Measurements from ENCODE around the gene DLK2. TPM values are rescaled to one million over a fixed set of nuclear protein-coding genes. Genes with fewer than 3 reads are reported as not detected.

The DLK2 gene
- total RNA-seq, 1 donor from 2014 or later: not detected

DNA sequence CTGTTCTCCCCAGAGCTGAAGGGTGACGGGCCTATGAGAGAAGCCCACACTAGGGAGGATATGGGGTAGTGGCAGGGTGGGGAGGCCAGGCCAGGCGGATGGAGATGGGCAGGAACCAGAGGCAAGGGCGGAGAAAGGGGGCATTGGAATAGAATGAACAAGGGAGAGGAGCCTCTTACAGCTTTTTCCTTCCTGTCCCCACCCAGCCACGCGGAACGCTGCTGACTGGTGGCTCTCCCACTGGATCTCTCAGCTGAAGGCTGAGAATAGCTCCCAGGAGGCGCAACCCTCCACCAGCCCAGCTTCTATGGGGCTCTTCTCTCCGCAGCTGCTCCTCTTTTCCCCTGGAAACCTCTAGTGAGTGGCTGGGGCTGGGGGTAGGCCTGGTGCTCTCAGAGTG, 10.8 kb downstream of the DLK2 start:
- TF ChIP-seq, protein P1, sequence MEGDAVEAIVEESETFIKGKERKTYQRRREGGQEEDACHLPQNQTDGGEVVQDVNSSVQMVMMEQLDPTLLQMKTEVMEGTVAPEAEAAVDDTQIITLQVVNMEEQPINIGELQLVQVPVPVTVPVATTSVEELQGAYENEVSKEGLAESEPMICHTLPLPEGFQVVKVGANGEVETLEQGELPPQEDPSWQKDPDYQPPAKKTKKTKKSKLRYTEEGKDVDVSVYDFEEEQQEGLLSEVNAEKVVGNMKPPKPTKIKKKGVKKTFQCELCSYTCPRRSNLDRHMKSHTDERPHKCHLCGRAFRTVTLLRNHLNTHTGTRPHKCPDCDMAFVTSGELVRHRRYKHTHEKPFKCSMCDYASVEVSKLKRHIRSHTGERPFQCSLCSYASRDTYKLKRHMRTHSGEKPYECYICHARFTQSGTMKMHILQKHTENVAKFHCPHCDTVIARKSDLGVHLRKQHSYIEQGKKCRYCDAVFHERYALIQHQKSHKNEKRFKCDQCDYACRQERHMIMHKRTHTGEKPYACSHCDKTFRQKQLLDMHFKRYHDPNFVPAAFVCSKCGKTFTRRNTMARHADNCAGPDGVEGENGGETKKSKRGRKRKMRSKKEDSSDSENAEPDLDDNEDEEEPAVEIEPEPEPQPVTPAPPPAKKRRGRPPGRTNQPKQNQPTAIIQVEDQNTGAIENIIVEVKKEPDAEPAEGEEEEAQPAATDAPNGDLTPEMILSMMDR (IDR thresholded peaks at IDR 0.05): no peak
- intact Hi-C loops (cut with DNase I): no loop called here
- no peaks in the 10 kb centered on the region for H3K9me3 ChIP-seq
- H3K4me1 ChIP-seq: no peaks in the 10 kb centered on the region
- H3K27ac ChIP-seq: no peak overlapping the region
- no peaks in the 10 kb centered on the region for H3K27me3 ChIP-seq
- peaks cover 87 to 96% of the 10 kb centered on the region in 2 donors for H3K36me3 ChIP-seq
- H3K4me3 ChIP-seq: no peak overlapping the region
- DNase-seq (ENCODE audit: low spot score in 2 of 2): no peak

DNA sequence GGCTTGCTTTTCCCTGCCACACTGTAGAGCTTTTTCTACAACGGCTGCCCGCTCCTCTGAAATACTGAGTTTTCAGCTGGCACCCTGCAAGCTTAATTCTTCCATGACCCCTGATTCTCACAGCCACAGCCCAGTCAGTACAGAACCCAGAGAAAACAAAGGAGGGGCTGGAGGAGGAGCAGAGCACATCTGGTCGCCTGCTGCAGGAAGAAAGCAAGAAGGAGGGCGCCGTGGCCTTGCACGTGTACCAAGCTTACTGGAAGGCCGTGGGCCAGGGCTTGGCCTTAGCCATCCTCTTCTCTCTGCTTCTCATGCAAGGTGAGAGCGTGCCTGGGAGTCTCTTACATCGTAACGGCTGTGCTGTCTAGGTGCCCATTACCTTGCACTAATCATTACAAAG, 11.3 kb downstream of the DLK2 start:
- H3K4me1 ChIP-seq: no peaks in the 10 kb centered on the region
- peaks cover 87 to 96% of the 10 kb centered on the region in 2 donors for H3K36me3 ChIP-seq
- TF ChIP-seq, protein P1 (IDR thresholded peaks at IDR 0.05): no peak
- no peaks in the 10 kb centered on the region for H3K27me3 ChIP-seq
- H3K9me3 ChIP-seq: no peaks in the 10 kb centered on the region
- no peak overlapping the region for H3K27ac ChIP-seq
- no peak for DNase-seq (ENCODE audit: low spot score in 2 of 2)
- no peak overlapping the region for H3K4me3 ChIP-seq
- intact Hi-C loops (cut with DNase I): no loop called here

DNA sequence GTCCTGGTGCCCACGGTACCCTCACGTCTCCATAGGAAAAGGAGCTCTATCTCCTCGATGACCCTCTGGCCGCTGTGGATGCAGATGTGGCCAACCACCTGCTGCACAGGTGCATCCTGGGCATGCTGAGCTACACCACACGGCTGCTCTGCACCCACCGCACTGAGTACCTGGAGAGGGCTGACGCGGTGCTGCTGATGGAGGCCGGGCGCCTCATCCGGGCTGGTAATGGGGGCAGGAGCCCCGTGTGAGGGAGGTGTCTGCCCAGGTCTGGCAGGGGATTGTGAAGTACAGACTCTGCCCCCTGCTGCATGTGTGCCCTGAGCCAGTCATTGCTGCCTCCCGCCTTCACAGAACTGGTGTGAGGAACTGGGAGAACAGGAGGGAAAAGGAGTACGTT, 12.4 kb downstream of the DLK2 start:
- TF ChIP-seq, protein P1 (IDR thresholded peaks at IDR 0.05): no peak
- no peaks in the 10 kb centered on the region for H3K9me3 ChIP-seq
- no peak overlapping the region for H3K4me3 ChIP-seq
- intact Hi-C loops (cut with DNase I): no loop called here
- H3K27me3 ChIP-seq: no peaks in the 10 kb centered on the region
- no peak overlapping the region for H3K27ac ChIP-seq
- H3K36me3 ChIP-seq: peaks cover 81 to 91% of the 10 kb centered on the region in 2 donors
- DNase-seq (ENCODE audit: low spot score in 2 of 2): no peak
- no peaks in the 10 kb centered on the region for H3K4me1 ChIP-seq

DNA sequence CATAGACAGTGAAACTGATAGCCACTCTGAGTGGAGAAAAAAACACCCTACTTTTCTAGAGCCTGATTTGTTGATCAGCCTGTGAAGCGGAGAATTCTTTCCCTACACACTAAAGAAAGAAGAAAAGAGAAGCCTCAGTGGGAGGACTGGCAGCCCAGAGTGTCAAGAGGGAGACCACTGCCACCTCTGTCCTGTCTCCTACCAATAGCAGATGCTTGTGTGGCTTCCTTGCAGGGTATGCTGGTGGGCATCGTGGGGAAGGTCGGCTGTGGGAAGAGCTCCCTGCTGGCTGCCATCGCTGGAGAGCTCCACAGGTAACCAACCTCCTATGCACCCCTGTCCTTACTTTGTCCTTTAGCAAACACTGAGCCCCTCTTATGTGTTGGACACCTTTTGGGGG, 17.6 kb downstream of the DLK2 start:
- H3K4me3 ChIP-seq: no peak overlapping the region
- H3K4me1 ChIP-seq: peaks cover 0 to 11% of the 10 kb centered on the region in 2 donors
- peak overlapping the region; percentile 35 to 43 for H3K27ac ChIP-seq
- peaks cover 38 to 45% of the 10 kb centered on the region in 2 donors for H3K36me3 ChIP-seq
- no peaks in the 10 kb centered on the region for H3K27me3 ChIP-seq
- TF ChIP-seq, protein P1 (IDR thresholded peaks at IDR 0.05): no peak
- intact Hi-C loops (cut with DNase I): no loop called here
- no peaks in the 10 kb centered on the region for H3K9me3 ChIP-seq
- no peak for DNase-seq (ENCODE audit: low spot score in 2 of 2)

DNA sequence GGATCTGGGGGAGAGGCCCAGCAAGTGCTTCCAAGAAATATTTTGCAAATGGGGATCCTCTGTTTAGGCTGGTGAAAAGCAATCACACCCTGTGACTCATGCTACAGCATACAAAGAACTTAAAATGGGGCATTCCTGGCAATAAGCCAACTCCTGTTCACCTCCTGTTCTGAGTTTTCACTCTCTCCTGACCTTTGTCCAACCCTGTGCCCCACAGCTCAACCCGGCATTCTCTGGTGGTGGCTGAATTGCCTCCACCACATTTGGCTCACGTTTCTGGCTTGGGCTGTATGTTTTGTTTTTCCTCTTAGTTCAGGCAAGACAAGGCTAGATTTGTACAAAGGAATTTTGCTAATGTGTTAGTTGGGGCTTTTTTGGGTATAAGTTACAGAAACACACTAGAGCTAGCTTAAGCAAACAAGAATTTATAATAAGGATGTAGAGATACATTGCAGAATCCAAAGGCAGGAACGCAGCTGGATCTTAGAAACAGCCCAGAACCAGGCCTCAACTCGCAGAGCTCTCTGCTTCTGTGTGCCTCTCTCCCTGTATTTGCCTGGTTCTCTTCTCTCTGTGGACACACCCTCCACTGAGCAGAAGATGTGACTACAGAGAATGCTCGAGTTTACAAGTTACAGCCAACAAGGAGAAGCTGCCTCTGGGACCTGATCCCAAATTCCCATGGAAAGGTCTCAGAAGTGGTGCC, 18.6 kb downstream of the DLK2 start:
- no peaks in the 10 kb centered on the region for H3K27me3 ChIP-seq
- no peak overlapping the region for H3K4me3 ChIP-seq
- peaks cover 32 to 42% of the 10 kb centered on the region in 2 donors for H3K36me3 ChIP-seq
- no peak for DNase-seq (ENCODE audit: low spot score in 2 of 2)
- TF ChIP-seq, protein P1 (IDR thresholded peaks at IDR 0.05): no peak
- H3K9me3 ChIP-seq: no peaks in the 10 kb centered on the region
- intact Hi-C loops (cut with DNase I): no loop called here
- H3K27ac ChIP-seq: peak overlapping the region; percentile 35 to 43
- H3K4me1 ChIP-seq: peaks cover 0 to 11% of the 10 kb centered on the region in 2 donors

All from ascending aorta (tissue), 2 donors.